IMR-90 (cell line): ENCODE measurements around the gene UST. TPM values are rescaled to one million over a fixed set of nuclear protein-coding genes. Genes with fewer than 3 reads are reported as not detected.
A peak's percentile ranks its signal among the peaks of the same experiment; 100 is the strongest.

Source experiments
- ATAC-seq: fragments of 200-7000 bp; cut with Tn5 transposase; 2 replicates; pipeline ENCODE4 v1.9.1; 2020; ENCODE audit warnings: low read depth, mild to moderate bottlenecking, moderate library complexity
- BruUV-seq: library from RNA; stranded (reverse); fragments of 400-500 nt; replicated peaks from 2 replicates; lab custom pipeline; 2021; lab: Mats Ljungman, UMichigan
- CTCF ChIA-PET: fragments of 300-600 bp; formaldehyde crosslinking; extraction: SDS; loops from one replicate; lab custom pipeline; 2021; ENCODE audit warnings: antibody characterized with exemption; lab: Yijun Ruan, JAX
- POLR2A ChIA-PET: fragments of 300-600 bp; sonication (Branson Sonifier 250); formaldehyde crosslinking; loops from one replicate; lab custom pipeline; 2022; ENCODE audit warnings: antibody characterized with exemption; ENCODE audit not compliant: unreplicated experiment; lab: Charles Lee
- DNase-seq: peaks from one replicate; pipeline ENCODE4 v3.0.0; 2013
- H2AFZ ChIP-seq: replicated peaks from 2 replicates; pipeline ENCODE3; 2013; ENCODE audit warnings: low read length, mild to moderate bottlenecking; ENCODE audit not compliant: poor library complexity
- H2AK5ac ChIP-seq: 2 replicates; pipeline ENCODE4 v1.6.1; 2013; ENCODE audit warnings: low read depth, low read length, inconsistent platforms
- H2AK9ac ChIP-seq: replicated peaks from 2 replicates; pipeline ENCODE3; 2013; ENCODE audit warnings: mild to moderate bottlenecking, low read depth, low read length, moderate library complexity; ENCODE audit not compliant: poor library complexity
- H2BK120ac ChIP-seq: 2 replicates; pipeline ENCODE4 v1.6.1; 2013; ENCODE audit warnings: low read depth, low read length, inconsistent platforms
- H2BK15ac ChIP-seq: 3 replicates; pipeline ENCODE4 v1.6.1; 2013; ENCODE audit warnings: low read depth, low read length, inconsistent platforms
- H2BK20ac ChIP-seq: 2 replicates; pipeline ENCODE4 v1.6.1; 2013; ENCODE audit warnings: low read depth, mild to moderate bottlenecking, inconsistent platforms, low read length, moderate library complexity
- H2BK5ac ChIP-seq: 2 replicates; pipeline ENCODE4 v1.6.1; 2013; ENCODE audit warnings: mild to moderate bottlenecking, low read depth, low read length, inconsistent platforms; ENCODE audit not compliant: poor library complexity, severe bottlenecking
- H3K14ac ChIP-seq: replicated peaks from 2 replicates; pipeline ENCODE4 v1.6.1; 2013; ENCODE audit warnings: low read depth, low read length, inconsistent platforms
- H3K18ac ChIP-seq: 2 replicates; pipeline ENCODE4 v1.6.1; 2013; ENCODE audit warnings: low read depth, low read length, control low read depth
- H3K23ac ChIP-seq: 2 replicates; pipeline ENCODE4 v1.6.1; 2013; ENCODE audit warnings: low read depth, low read length, inconsistent platforms
- H3K27ac ChIP-seq: 2 replicates; pipeline ENCODE4 v1.5.1; 2013; ENCODE audit warnings: mild to moderate bottlenecking, control low read depth, low read length; ENCODE audit not compliant: insufficient read depth
- H3K27me3 ChIP-seq: 2 replicates; pipeline ENCODE4 v1.6.1; 2013; ENCODE audit warnings: low read length; ENCODE audit not compliant: control insufficient read depth, insufficient read depth
- H3K36me3 ChIP-seq: 2 replicates; pipeline ENCODE4 v1.6.1; 2013; ENCODE audit warnings: low read length, mixed read lengths; ENCODE audit not compliant: control insufficient read depth, insufficient read depth
- H3K4ac ChIP-seq: 2 replicates; pipeline ENCODE4 v1.6.1; 2013; ENCODE audit warnings: low read depth, low read length, inconsistent platforms
- H3K4me1 ChIP-seq: 2 replicates; pipeline ENCODE4 v1.6.1; 2013; ENCODE audit warnings: low read length, mixed read lengths; ENCODE audit not compliant: control insufficient read depth, insufficient read depth
- H3K4me2 ChIP-seq: 2 replicates; pipeline ENCODE4 v1.6.1; 2013; ENCODE audit warnings: low read depth, mild to moderate bottlenecking, control low read depth, low read length, moderate library complexity
- H3K4me3 ChIP-seq: 2 replicates; pipeline ENCODE4 v1.5.1; 2013; ENCODE audit warnings: low read depth, mild to moderate bottlenecking, control low read depth, low read length, moderate library complexity; ENCODE audit not compliant: insufficient read depth
- H3K56ac ChIP-seq: 2 replicates; pipeline ENCODE4 v1.6.1; 2013; ENCODE audit warnings: low read length, inconsistent platforms; ENCODE audit not compliant: insufficient read depth; ENCODE audit errors: extremely low read depth
- H3K79me1 ChIP-seq, 2 experiments: 2 replicates each; pipeline ENCODE4 v1.6.1; 2013; ENCODE audit warnings: low read length in 2 of 2, inconsistent platforms in 1 of 2, low read depth in 1 of 2
- H3K9ac ChIP-seq: 2 replicates; pipeline ENCODE4 v1.6.1; 2013; ENCODE audit warnings: low read depth, low read length, control low read depth
- H3K9me1 ChIP-seq: 2 replicates; pipeline ENCODE4 v1.6.1; 2013; ENCODE audit warnings: low read length, inconsistent platforms; ENCODE audit not compliant: insufficient read depth
- H3K9me3 ChIP-seq: 2 replicates; pipeline ENCODE4 v1.6.1; 2013; ENCODE audit warnings: low read length; ENCODE audit not compliant: control insufficient read depth, insufficient read depth
- H4K20me1 ChIP-seq: 2 replicates; pipeline ENCODE4 v1.6.1; 2013; ENCODE audit warnings: low read length, inconsistent platforms; ENCODE audit not compliant: insufficient read depth
- H4K5ac ChIP-seq: 2 replicates; pipeline ENCODE4 v1.6.1; 2013; ENCODE audit warnings: mild to moderate bottlenecking, low read depth, low read length, control low read depth
- H4K8ac ChIP-seq, 2 experiments: 2 replicates each; pipeline ENCODE4 v1.6.1; 2013; ENCODE audit warnings: low read depth in 2 of 2, low read length in 2 of 2, control low read depth in 1 of 2, inconsistent platforms in 1 of 2
- H4K91ac ChIP-seq: 2 replicates; pipeline ENCODE4 v1.6.1; 2013; ENCODE audit warnings: low read depth, low read length, inconsistent platforms; ENCODE audit not compliant: insufficient read depth
- BHLHE40 ChIP-seq: fragments of 150-350 bp; IDR thresholded peaks from 2 replicates; pipeline ENCODE4 v1.6.1; 2016; ENCODE audit warnings: mild to moderate bottlenecking, low read depth, low read length
- CHD1 ChIP-seq: IDR thresholded peaks from 2 replicates; pipeline ENCODE4 v1.6.1; 2012; ENCODE audit warnings: low read depth, low read length, improper control_type of control experiment
- FOS ChIP-seq: fragments of 150-350 bp; IDR thresholded peaks from 2 replicates; pipeline ENCODE4 v1.6.1; 2016; ENCODE audit warnings: low read depth, low read length
- MAFK ChIP-seq: IDR thresholded peaks from 2 replicates; pipeline ENCODE4 v1.6.1; 2012; ENCODE audit warnings: low read depth, low read length, improper control_type of control experiment
- MAZ ChIP-seq: IDR thresholded peaks from 2 replicates; pipeline ENCODE4 v1.6.1; 2012; ENCODE audit warnings: low read depth, mild to moderate bottlenecking, low read length, improper control_type of control experiment, moderate library complexity, borderline replicate concordance
- MXI1 ChIP-seq: IDR thresholded peaks from 2 replicates; pipeline ENCODE4 v1.6.1; 2012; ENCODE audit warnings: low read depth, mild to moderate bottlenecking, low read length, moderate library complexity, borderline replicate concordance
- POLR2A ChIP-seq: IDR thresholded peaks from 2 replicates; pipeline ENCODE4 v1.6.1; 2012; ENCODE audit warnings: mild to moderate bottlenecking, low read depth, low read length
- RAD21 ChIP-seq: IDR thresholded peaks from 2 replicates; pipeline ENCODE4 v1.6.1; 2012; ENCODE audit warnings: low read length, improper control_type of control experiment
- RFX5 ChIP-seq: IDR thresholded peaks from 2 replicates; pipeline ENCODE4 v1.8.0; 2012; ENCODE audit warnings: low read depth, mild to moderate bottlenecking, low read length, moderate library complexity
- SMC3 ChIP-seq: fragments of 150-350 bp; IDR thresholded peaks from 2 replicates; pipeline ENCODE4 v1.6.1; 2016; ENCODE audit warnings: low read depth, mild to moderate bottlenecking, antibody characterized with exemption, low read length, moderate library complexity
- WGBS, 2 experiments: methylation state at CpG; one replicate each; pipeline versions ENCODE4 v1.1.5 to v1.1.7; 2013; ENCODE audit warnings: missing lambda C conversion rate in 2 of 2; ENCODE audit not compliant: insufficient read length in 1 of 2; ENCODE audit errors: extremely low coverage in 2 of 2; 5-methylcytosine and 5-hydroxymethylcytosine counted together
- dilution Hi-C: fragments of 300-500 bp; cut with HindIII; formaldehyde crosslinking; loops from one replicate; pipeline ENCODE4 v1.14.3; 2018; ENCODE audit warnings: low sequenced_read_pairs; ENCODE audit not compliant: unreplicated experiment
- in situ Hi-C: fragments of 300-500 bp; cut with MboI; formaldehyde crosslinking; loops from 3 replicates; pipeline ENCODE4 v1.14.3; 2019; ENCODE audit warnings: low sequenced_read_pairs, inconsistent platforms, mixed read lengths
- intact Hi-C: fragments of 100-400 bp; cut with micrococcal nuclease; formaldehyde crosslinking; loops from 2 replicates; pipeline ENCODE4 v1.10.0; 2022
- polyA plus RNA-seq, 3 experiments: library from polyadenylated mRNA; depleted of rRNA; stranded (reverse); fragments of >200 nt; gene quantifications; 2 replicates each; pipeline ENCODE4 v1.2.3, GENCODE V29; 2012; ENCODE audit warnings: low replicate concordance in 1 of 3
- total RNA-seq: library from RNA; depleted of rRNA; stranded (reverse); fragments of >200 nt; gene quantifications from 2 replicates; pipeline ENCODE4 v1.2.3, GENCODE V29; 2012
- TF ChIP-seq, protein P1 (sequence below): fragments of 150-350 bp; IDR thresholded peaks from 2 replicates; pipeline ENCODE4 v1.6.1; 2016; ENCODE audit warnings: low read depth, mild to moderate bottlenecking, low read length, moderate library complexity, borderline replicate concordance
- TF ChIP-seq, protein P2 (sequence below): conservative IDR thresholded peaks from 2 replicates; pipeline ENCODE4 v1.5.1; 2012; ENCODE audit warnings: mild to moderate bottlenecking, low read depth, low read length, improper control_type of control experiment
- TF ChIP-seq, protein P3 (sequence below): fragments of 150-350 bp; IDR thresholded peaks from 2 replicates; pipeline ENCODE4 v1.6.1; 2017; ENCODE audit warnings: mild to moderate bottlenecking, antibody characterized with exemption, low read length, low read depth

The UST gene
- total and polyA plus RNA-seq, 2 of the 4 experiments (the other 2 are of a cell fraction): 7.7 to 13.8 TPM

DNA sequence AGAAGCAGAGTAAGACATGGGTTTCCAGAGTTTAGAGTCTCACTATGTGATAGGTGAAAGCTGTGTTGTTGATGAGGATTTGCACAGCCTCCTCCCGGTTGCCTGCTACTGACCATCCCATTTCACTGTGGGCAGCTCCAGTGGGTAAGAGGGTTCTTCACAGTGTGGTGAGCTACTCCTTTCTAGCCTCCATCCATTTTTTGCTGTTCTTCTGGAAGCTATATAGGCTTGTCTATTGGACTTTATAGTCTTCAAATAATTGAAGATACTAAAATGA, 13.4 kb downstream of the UST start:
- Histone ChIP-seq H4K8ac (no peak overlapping the region), H2BK120ac (no peak overlapping the region), H4K91ac (no peak overlapping the region), H3K4me1 (peaks cover 8% of the 10 kb centered on the region), H4K20me1 (peaks cover 27% of the 10 kb centered on the region), H3K9me1 (peaks cover 11% of the 10 kb centered on the region), H2BK15ac (0 out of 3 replicates have a peak overlapping the region, but pooled peaks have one; percentile 11), H3K14ac (peak overlapping the region; percentile 78), H3K4me3 (no peak overlapping the region), H3K4ac (0 out of 2 replicates have a peak overlapping the region, but pooled peaks have one; percentile 31), H2AFZ (peak overlapping the region; percentile 47), H3K9ac (0 out of 2 replicates have a peak overlapping the region, but pooled peaks have one; percentile 15), H2AK9ac (no peak overlapping the region), H3K36me3 (no peaks in the 10 kb centered on the region), H2BK20ac (no peak overlapping the region), H4K5ac (no peak overlapping the region), H3K4me2 (peak overlapping the region; percentile 7; the same call in 1 of the 2 replicates), H3K27me3 (no peaks in the 10 kb centered on the region), H3K79me1 (peaks cover 31 to 37% of the 10 kb centered on the region in 2 experiments; a peak in 3 of 4 replicates), H2BK5ac (no peak overlapping the region), H2AK5ac (peak overlapping the region; percentile 54; the same call in 1 of the 2 replicates), H3K18ac (no peak overlapping the region), H3K9me3 (no peaks in the 10 kb centered on the region), H3K56ac (no peak overlapping the region), H3K27ac (no peak overlapping the region), H3K23ac (peak overlapping the region; percentile 48; the same call in 1 of the 2 replicates)
- ATAC-seq: no peak
- ChIA-PET POLR2A (interaction anchor here (0.6 kb wide), 1 partner anchor 34 kb away, joined by 5 read pairs; no protein-coding TSS in a partner anchor), CTCF (interaction anchor here (1.0 kb wide), 2 partner anchors 12 to 137 kb away, joined by 3 to 4 read pairs; no protein-coding TSS in a partner anchor)
- no CpG with 5 or more reads among the region's 1 CpG for WGBS, 2 experiments
- intact Hi-C loops: no loop called here
- BruUV-seq: no TSS peak
- TF ChIP-seq CHD1: no peak
- no peak for TF ChIP-seq MAZ
- TF ChIP-seq POLR2A: no peak
- no peak for TF ChIP-seq FOS
- TF ChIP-seq SMC3: no peak
- no peak for TF ChIP-seq RFX5
- TF ChIP-seq MXI1: no peak
- TF ChIP-seq, protein P1, sequence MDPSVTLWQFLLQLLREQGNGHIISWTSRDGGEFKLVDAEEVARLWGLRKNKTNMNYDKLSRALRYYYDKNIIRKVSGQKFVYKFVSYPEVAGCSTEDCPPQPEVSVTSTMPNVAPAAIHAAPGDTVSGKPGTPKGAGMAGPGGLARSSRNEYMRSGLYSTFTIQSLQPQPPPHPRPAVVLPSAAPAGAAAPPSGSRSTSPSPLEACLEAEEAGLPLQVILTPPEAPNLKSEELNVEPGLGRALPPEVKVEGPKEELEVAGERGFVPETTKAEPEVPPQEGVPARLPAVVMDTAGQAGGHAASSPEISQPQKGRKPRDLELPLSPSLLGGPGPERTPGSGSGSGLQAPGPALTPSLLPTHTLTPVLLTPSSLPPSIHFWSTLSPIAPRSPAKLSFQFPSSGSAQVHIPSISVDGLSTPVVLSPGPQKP: no peak
- TF ChIP-seq, protein P2, sequence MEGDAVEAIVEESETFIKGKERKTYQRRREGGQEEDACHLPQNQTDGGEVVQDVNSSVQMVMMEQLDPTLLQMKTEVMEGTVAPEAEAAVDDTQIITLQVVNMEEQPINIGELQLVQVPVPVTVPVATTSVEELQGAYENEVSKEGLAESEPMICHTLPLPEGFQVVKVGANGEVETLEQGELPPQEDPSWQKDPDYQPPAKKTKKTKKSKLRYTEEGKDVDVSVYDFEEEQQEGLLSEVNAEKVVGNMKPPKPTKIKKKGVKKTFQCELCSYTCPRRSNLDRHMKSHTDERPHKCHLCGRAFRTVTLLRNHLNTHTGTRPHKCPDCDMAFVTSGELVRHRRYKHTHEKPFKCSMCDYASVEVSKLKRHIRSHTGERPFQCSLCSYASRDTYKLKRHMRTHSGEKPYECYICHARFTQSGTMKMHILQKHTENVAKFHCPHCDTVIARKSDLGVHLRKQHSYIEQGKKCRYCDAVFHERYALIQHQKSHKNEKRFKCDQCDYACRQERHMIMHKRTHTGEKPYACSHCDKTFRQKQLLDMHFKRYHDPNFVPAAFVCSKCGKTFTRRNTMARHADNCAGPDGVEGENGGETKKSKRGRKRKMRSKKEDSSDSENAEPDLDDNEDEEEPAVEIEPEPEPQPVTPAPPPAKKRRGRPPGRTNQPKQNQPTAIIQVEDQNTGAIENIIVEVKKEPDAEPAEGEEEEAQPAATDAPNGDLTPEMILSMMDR: no peak
- TF ChIP-seq, protein P3, sequence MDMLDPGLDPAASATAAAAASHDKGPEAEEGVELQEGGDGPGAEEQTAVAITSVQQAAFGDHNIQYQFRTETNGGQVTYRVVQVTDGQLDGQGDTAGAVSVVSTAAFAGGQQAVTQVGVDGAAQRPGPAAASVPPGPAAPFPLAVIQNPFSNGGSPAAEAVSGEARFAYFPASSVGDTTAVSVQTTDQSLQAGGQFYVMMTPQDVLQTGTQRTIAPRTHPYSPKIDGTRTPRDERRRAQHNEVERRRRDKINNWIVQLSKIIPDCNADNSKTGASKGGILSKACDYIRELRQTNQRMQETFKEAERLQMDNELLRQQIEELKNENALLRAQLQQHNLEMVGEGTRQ: no peak
- no peak for TF ChIP-seq BHLHE40
- no peak for TF ChIP-seq RAD21
- no peak for TF ChIP-seq MAFK
- in situ Hi-C loops: no loop called here
- no peak for DNase-seq
- dilution Hi-C loops: no loop called here
